Suppressor macrophage treated with lipopolysaccharide for 4 hours (primary cell): ENCODE measurements around the gene MKLN1.

ENCODE experiments used
- DNase-seq: peaks from one replicate; pipeline ENCODE4 v3.0.0-alpha.2; 2020

Gene MKLN1

GRCh38 chr7:131471250-131472004, 143.8 kb downstream of the MKLN1 start:
- DNase-seq = no peak

- DNase-seq = no peak
Measured at GRCh38 chr7:131476740-131477139, 149.1 kb downstream of the MKLN1 start.

GRCh38 chr7:131480384-131481315, 153.0 kb downstream of the MKLN1 start:
- no peak for DNase-seq

- no peak for DNase-seq
Measured at GRCh38 chr7:131482800-131483199, 155.1 kb downstream of the MKLN1 start.

GRCh38 chr7:131483586-131483985, 155.9 kb downstream of the MKLN1 start:
- no peak for DNase-seq

GRCh38 chr7:131486346-131486745, 158.7 kb downstream of the MKLN1 start:
- DNase-seq = no peak

GRCh38 chr7:131487217-131487616, 159.5 kb downstream of the MKLN1 start:
- DNase-seq = no peak

GRCh38 chr7:131488361-131488760, 160.7 kb downstream of the MKLN1 start:
- DNase-seq = no peak

GRCh38 chr7:131489196-131489595, 161.5 kb downstream of the MKLN1 start:
- DNase-seq = no peak

GRCh38 chr7:131489881-131490280, 162.2 kb downstream of the MKLN1 start:
- no peak for DNase-seq

GRCh38 chr7:131493081-131493480, 165.4 kb downstream of the MKLN1 start:
- DNase-seq = no peak

- no peak for DNase-seq
Measured at GRCh38 chr7:131493581-131493980, 165.9 kb downstream of the MKLN1 start.

GRCh38 chr7:131494182-131494581, 166.5 kb downstream of the MKLN1 start:
- no peak for DNase-seq

GRCh38 chr7:131495669-131496498, 168.2 kb downstream of the MKLN1 start:
- no peak for DNase-seq

GRCh38 chr7:131497454-131497853, 169.8 kb downstream of the MKLN1 start:
- no peak for DNase-seq

- DNase-seq = no peak
Measured at GRCh38 chr7:131498237-131498885, 170.7 kb downstream of the MKLN1 start.

GRCh38 chr7:131499801-131500200, 172.1 kb downstream of the MKLN1 start:
- peak; percentile 3 for DNase-seq

GRCh38 chr7:131500357-131500756, 172.7 kb downstream of the MKLN1 start:
- DNase-seq = no peak

- no peak for DNase-seq
Measured at GRCh38 chr7:131501422-131501821, 173.7 kb downstream of the MKLN1 start.

GRCh38 chr7:131501930-131502685, 174.4 kb downstream of the MKLN1 start:
- DNase-seq = no peak

GRCh38 chr7:131502810-131503508, 175.3 kb downstream of the MKLN1 start:
- DNase-seq = no peak
